GM21717 (cell line): ENCODE measurements around the gene DCLK3.

Source experiments
- ATAC-seq: cut with Tn5 transposase; IDR thresholded peaks from one replicate; pipeline ENCODE4 v1.9.1; 2021; ENCODE audit warnings: mild to moderate bottlenecking, moderate library complexity; ENCODE audit not compliant: unreplicated experiment

The DCLK3 gene

GRCh38 chr3:36713904-36714303, 50.4 kb downstream of the DCLK3 start:
- ATAC-seq: no peak

DNA sequence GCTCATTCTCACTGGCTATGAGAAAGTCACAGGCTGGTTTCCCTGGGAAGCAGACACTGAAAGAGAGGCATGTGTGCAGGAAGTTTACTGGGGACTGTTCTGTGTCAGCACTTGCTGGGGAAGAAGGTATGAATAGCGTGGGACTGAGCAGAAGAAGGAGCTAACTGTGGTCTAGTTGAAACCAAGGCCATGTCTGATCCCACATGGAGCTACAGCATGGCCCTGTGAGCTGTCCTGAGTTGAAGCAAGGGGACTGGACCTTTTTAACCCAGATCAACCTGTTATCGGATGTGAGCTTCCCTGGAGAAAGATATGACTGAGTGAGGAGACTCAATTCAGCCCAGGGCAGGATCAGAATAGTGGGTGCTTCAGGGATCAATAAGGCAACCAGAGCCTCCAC, 53.7 kb downstream of the DCLK3 start:
- no peak for ATAC-seq

DNA sequence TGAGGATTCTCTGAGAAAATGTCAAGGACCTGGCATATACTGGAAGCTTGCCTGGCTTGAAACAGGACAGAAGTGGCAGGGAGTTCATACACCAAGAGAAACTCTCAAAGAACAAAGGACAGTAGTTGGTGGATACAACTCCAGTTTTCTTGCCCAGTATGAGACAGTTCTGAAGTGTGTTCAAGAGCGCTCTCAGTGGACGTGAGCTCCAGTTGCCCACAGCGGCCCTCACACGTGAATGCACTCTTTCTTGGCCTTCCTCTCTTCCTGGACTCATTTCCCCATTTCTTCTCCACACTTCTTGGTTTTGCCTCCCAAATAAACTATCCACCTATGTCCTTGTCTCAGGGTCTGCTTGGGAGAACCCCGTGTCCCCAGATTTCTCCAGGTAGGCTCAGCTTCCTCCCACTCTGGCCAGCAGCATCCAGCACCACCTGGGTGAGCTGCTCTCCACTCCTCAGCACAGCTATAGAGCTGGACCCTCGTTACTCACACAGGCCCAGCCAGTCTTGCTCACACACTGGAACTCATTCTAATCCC, 54.5 kb downstream of the DCLK3 start:
- no peak for ATAC-seq

GRCh38 chr3:36709281-36709680, 55.1 kb downstream of the DCLK3 start:
- no peak for ATAC-seq

- peak; percentile 67 for ATAC-seq
Observed at GRCh38 chr3:36707623-36708409, 56.5 kb downstream of the DCLK3 start.

- ATAC-seq: no peak
Observed at GRCh38 chr3:36705015-36705414, 59.3 kb downstream of the DCLK3 start.

- ATAC-seq: no peak
Observed at GRCh38 chr3:36704280-36704679, 60.1 kb downstream of the DCLK3 start.

- ATAC-seq: no peak
Observed at GRCh38 chr3:36701249-36701572, 63.1 kb downstream of the DCLK3 start.

GRCh38 chr3:36700537-36701248, 63.7 kb downstream of the DCLK3 start:
- ATAC-seq: peak; percentile 84

DNA sequence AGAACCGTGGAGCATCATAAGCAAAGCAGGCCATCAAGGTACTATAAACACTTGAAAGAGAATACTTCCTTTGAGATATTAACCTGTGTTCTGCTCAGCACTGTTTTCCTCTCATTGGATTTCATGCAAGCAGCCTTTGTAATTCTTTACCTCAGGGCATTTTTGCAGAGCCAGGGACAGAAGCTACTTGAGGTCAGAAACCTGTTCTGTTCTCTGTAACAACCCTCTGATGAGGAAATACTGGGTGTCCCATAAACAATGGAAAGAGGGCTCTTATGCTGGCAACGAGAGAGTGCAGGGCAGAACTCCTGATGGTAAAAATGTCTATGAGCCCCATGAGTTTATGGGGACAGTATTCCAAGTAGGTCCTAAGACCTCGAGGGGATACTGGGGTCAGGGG, 66.0 kb downstream of the DCLK3 start:
- no peak for ATAC-seq

GRCh38 chr3:36697229-36698001, 66.9 kb downstream of the DCLK3 start:
- ATAC-seq: no peak

DNA sequence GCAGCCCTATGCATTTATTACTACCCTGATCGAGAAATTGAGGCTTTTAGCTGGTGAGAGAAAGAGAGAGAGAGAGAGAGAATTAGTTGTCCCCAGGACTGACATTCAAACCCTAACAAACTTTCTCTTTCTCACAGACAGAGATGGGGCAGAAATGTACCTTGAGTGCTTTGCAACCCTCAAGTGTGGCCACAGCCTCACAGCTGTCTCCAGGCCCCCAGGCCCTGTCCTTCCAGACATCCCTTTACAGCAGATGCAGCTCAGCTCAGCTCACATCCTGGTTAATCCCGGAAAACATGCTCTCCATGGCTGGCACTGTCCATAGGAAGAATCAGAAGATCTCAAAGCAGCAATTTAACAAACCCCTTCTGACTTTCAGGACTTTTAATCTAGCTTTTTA, 67.6 kb downstream of the DCLK3 start:
- no peak for ATAC-seq

DNA sequence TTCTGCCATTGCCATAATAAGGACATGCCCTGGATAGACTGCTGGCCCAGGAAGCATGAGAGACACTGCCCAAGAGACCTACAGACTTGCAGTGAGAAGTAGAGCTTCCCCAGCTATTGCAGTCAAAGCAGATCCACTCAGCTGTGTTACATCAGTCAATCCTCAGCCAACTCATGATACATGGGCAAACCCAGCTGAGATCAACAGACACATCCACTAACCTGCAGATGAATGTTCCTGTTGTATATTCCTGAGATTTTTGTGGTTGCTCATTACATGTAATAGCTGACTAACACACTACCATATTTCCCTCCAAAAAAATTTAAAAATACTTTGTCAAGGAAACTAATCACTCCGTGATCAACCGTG, 68.6 kb downstream of the DCLK3 start:
- ATAC-seq: no peak

DNA sequence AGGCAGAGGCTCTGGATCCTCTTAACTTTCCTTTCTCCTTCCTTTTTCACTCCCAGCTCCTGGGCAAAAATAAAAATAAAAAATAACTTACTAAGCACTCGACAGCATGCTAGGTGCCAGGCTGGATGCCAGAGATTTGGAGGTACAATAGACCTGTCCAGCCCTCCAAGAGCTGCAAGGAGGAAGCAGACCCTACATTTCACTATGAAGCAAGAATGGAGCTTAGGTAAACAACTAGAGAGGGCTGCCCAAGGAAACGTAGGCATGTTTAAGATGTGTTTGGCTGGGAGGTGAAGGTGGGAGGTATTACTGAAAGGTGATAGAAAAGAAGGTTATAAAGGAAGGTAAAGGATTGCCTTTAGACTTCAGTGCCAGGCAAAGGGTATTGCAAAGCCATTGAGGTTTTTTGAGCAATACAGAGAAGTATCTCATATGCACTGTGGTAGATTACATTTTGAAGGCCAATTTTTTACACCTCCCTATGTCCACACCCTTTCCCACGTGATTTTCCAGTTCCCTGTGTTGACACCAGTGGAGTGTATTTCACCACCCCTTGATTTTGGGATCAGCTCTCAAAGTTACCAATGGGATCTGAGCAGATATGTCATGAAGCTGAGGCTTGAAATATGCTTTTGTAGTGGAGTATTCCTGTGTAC, 69.1 kb downstream of the DCLK3 start:
- ATAC-seq: no peak

- peak; percentile 78 for ATAC-seq
Observed at GRCh38 chr3:36693670-36694069, 70.7 kb downstream of the DCLK3 start.

DNA sequence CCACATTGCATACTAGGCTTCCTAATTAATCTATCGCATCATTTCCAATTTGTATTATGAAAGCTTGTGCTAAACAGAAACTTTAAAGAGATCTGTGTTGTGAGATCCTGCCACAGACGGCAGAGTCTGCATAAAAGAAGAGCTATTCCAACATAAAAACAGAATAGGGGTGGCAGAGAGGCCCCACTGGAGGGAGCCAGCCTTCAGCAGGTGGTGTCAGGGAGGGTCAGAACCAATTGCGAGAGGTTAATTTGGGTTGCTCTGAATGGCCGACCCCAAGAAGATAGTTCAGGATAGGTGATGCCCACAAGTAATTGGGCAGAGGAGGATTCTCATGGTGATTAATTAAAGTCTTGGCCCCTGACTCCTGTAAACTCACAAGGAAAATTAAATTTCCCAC, 74.8 kb downstream of the DCLK3 start:
- ATAC-seq: no peak

DNA sequence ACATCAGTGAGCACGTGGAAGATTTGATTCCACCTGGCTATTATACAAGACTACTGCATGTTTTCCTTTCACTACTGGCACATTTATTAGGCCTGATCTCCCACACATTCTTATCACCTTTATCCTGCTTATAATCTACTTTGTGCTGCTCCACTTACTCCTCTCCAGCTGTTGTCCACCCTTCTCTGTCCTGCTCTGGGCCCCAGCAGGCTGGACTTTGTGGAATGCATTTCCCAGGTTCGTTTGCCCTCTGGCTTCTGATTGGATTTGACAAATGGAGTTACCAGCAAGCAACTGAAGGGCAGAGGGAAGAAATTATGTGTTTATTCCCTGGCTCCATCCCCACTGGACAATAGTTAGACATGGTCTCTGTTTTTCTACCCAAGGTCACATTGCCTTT, 75.5 kb downstream of the DCLK3 start:
- no peak for ATAC-seq

GRCh38 chr3:36686516-36686915, 77.8 kb downstream of the DCLK3 start:
- ATAC-seq: no peak

- no peak for ATAC-seq
Observed at GRCh38 chr3:36681867-36682266, 82.5 kb downstream of the DCLK3 start.

- no peak for ATAC-seq
Observed at GRCh38 chr3:36680952-36681351, 83.4 kb downstream of the DCLK3 start.
